ENCODE results near the gene UMAD1.

The UMAD1 gene

DNA sequence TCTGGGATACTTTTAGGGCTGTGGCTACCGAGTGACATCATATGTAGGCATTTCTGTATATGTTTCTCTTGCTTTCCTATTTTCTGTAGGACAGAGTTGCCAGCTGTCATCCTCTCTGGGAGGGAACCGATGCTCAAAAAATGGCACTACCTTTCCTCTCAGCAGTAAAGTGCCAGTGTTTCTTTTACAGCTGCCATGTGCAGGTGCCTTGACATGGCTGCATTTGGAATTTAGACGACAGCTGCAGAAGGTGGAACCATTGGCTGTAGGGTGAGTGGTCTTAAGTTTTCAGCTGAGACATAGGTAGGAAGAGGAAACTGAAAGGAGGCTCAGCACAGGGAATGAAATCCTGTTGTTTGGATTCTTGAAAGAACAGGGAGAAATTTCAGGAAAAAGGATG is 98.1 kb downstream of the UMAD1 start:
- no peak overlapping the region for H3K4me3 ChIP-seq (ENCODE audit: control insufficient read depth, low read depth, low read length)
- TF ChIP-seq, protein P1, sequence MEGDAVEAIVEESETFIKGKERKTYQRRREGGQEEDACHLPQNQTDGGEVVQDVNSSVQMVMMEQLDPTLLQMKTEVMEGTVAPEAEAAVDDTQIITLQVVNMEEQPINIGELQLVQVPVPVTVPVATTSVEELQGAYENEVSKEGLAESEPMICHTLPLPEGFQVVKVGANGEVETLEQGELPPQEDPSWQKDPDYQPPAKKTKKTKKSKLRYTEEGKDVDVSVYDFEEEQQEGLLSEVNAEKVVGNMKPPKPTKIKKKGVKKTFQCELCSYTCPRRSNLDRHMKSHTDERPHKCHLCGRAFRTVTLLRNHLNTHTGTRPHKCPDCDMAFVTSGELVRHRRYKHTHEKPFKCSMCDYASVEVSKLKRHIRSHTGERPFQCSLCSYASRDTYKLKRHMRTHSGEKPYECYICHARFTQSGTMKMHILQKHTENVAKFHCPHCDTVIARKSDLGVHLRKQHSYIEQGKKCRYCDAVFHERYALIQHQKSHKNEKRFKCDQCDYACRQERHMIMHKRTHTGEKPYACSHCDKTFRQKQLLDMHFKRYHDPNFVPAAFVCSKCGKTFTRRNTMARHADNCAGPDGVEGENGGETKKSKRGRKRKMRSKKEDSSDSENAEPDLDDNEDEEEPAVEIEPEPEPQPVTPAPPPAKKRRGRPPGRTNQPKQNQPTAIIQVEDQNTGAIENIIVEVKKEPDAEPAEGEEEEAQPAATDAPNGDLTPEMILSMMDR (conservative IDR thresholded peaks at IDR 0.05; ENCODE audit: control insufficient read depth, insufficient read depth, low read depth, low read length) = no peak
- no peak for DNase-seq (ENCODE audit: low read depth)

DNA sequence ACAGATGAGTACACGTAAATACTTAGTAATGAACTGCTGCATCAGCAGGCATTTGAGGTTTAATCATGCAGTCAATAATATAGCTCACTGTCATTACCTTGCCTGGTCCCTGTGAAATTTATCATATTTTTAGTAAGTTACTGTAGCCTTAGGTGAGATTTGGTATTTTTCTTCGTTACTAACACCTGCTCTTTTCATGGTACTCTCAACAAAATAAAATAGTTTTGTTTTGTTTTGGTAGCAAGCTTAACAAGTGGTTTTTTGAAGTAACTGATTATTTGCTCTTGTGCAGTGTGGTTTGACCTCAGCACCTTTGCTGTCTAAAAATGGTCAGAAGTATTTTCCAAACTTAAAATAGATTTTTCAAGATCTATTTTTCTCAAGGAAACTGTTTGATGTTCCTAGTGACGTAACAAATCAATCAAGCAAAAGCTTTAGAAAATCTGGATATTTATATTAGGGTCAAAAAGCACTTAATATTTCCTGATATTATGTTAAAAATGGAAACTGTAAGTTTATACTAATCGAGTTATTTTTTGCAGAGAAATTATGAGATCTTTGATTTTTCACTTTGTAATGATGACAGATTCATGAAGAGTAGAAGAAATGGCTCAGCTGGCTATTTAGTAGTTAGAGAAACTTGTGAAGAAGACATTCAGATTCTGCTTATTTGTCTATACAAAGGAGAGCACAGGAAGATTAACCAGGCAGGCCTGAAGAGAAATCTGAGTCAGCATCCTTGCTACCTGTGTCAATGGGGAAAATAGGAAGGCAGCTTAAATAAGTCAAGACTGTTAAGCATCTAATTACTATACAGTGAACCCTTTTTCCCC is 98.9 kb downstream of the UMAD1 start:
- no peak overlapping the region for H3K4me3 ChIP-seq (ENCODE audit: control insufficient read depth, low read depth, low read length)
- DNase-seq (ENCODE audit: low read depth) = no peak
- TF ChIP-seq, protein P1 (conservative IDR thresholded peaks at IDR 0.05; ENCODE audit: control insufficient read depth, insufficient read depth, low read depth, low read length) = no peak

DNA sequence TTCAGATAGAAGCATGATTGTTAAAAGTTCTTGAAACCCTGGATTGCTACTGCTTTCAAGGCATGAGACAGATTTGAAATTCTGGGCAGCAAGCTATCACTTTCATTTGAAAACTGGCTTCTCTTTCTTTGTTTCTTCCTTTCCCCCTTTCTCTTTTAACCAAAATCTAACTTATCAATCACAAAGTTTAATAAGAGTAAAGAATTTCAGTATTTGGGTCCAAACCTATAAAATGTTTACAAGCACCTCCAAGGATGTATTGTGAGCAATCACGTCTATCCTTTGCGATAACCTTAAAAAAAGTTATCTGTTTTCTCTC is 99.4 kb downstream of the UMAD1 start:
- DNase-seq (ENCODE audit: low read depth) = no peak
- TF ChIP-seq, protein P1 (conservative IDR thresholded peaks at IDR 0.05; ENCODE audit: control insufficient read depth, insufficient read depth, low read depth, low read length) = no peak
- no peak overlapping the region for H3K4me3 ChIP-seq (ENCODE audit: control insufficient read depth, low read depth, low read length)

DNA sequence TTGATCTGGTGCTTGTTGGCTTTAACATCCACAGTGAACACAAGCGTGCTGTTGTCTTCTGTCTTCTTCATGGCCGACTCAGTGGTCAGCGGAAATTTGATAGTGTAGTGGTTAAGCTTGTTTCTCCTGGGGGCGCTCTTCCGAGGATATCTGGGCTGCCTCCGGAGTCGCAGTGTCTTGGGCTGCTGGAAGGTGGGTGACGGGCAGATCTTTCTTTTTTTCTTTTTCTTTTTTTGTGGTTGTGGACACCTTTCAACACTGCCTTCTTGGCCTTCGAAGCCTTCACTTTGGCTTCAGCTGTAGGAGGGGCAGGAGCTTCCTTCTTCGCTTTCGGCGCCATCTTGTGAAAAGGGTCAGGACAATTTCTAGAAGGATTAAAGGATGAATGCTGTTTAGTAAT is 101.7 kb downstream of the UMAD1 start:
- DNase-seq (ENCODE audit: low read depth) = no peak
- no peak overlapping the region for H3K4me3 ChIP-seq (ENCODE audit: control insufficient read depth, low read depth, low read length)
- TF ChIP-seq, protein P1 (conservative IDR thresholded peaks at IDR 0.05; ENCODE audit: control insufficient read depth, insufficient read depth, low read depth, low read length) = no peak

DNA sequence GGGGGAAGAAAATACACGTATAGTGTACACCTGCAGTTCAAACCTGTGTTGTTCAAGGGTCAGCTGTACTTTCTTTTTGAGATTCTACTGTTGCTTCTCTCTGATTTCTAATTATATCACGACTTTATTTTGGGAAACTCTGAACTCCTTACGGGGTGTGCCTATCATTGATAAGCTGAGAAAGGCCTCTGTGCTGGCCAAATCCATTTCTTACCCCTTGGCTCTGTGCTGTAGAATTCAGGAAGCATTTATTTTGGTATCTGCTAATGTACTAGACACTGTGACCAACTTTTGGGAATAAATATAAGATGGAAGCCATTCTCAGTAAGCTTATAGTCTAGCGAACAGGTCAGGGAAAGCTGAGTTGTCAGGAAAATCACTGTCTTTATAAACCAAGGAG is 104.7 kb downstream of the UMAD1 start:
- H3K4me3 ChIP-seq (ENCODE audit: control insufficient read depth, low read depth, low read length) = no peak overlapping the region
- TF ChIP-seq, protein P1 (conservative IDR thresholded peaks at IDR 0.05; ENCODE audit: control insufficient read depth, insufficient read depth, low read depth, low read length) = no peak
- DNase-seq (ENCODE audit: low read depth) = no peak

DNA sequence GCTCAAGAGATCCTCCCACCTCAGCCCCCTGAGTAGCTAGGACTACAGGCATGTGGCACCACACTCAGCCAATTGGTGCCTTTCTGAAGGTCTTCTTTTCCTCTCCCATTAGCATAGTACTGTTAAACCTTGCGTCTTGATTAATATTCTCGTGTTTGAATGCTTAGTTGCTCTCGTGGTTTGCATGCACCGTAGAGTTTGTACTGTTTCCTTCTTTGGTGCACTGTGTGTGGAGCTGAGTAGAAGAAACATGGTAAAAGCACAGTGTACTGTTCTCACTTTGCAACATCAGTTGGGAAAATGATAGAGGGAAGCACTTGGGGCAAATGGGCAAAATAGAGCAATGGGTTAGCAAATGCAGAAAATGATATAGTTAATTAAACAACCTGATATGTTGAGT is 105.4 kb downstream of the UMAD1 start:
- TF ChIP-seq, protein P1 (conservative IDR thresholded peaks at IDR 0.05; ENCODE audit: control insufficient read depth, insufficient read depth, low read depth, low read length) = no peak
- no peak overlapping the region for H3K4me3 ChIP-seq (ENCODE audit: control insufficient read depth, low read depth, low read length)

More for the DNA sequence above, 105.4 kb downstream of the UMAD1 start:
- DNase-seq (ENCODE audit: low read depth) = no peak

Data from fibroblast of mammary gland (primary cell).